Astrocyte (in vitro differentiated cells and primary cell): ENCODE results near the gene TWF2. TPM values are rescaled to one million over a fixed set of nuclear protein-coding genes. Genes with fewer than 3 reads are reported as not detected.

Experiments
- DNase-seq: peaks from one replicate; pipeline ENCODE4 v3.0.0-alpha.2; 2010; ENCODE audit warnings: low read depth
- FAIRE-seq: peaks from 2 replicates; lab custom pipeline; 2011; peaks lifted over from hg19 to GRCh38; lab: Jason Lieb, UNC
- H2AFZ ChIP-seq: 2 replicates; pipeline ENCODE4 v1.6.0; 2012; ENCODE audit warnings: low read depth, low read length, inconsistent platforms
- H3K27ac ChIP-seq: 2 replicates; pipeline ENCODE4 v1.5.1; 2011; ENCODE audit warnings: low read depth, low read length, inconsistent platforms
- H3K27me3 ChIP-seq: 2 replicates; pipeline ENCODE4 v1.6.0; 2011; ENCODE audit warnings: low read length, inconsistent platforms; ENCODE audit not compliant: insufficient read depth
- H3K36me3 ChIP-seq: 2 replicates; pipeline ENCODE4 v1.5.1; 2011; ENCODE audit warnings: low read length, inconsistent platforms; ENCODE audit not compliant: insufficient read depth
- H3K4me1 ChIP-seq: 2 replicates; pipeline ENCODE4 v1.5.1; 2011; ENCODE audit warnings: low read length, inconsistent platforms; ENCODE audit not compliant: insufficient read depth
- H3K4me2 ChIP-seq: 2 replicates; pipeline ENCODE4 v1.6.0; 2012; ENCODE audit warnings: low read length, inconsistent platforms
- H3K4me3 ChIP-seq: 2 replicates; pipeline ENCODE4 v1.5.1; 2011; ENCODE audit warnings: low read depth, mild to moderate bottlenecking, low read length, inconsistent platforms; ENCODE audit not compliant: insufficient read depth
- H3K79me2 ChIP-seq: 2 replicates; pipeline ENCODE4 v1.6.0; 2012; ENCODE audit warnings: mild to moderate bottlenecking, low read length, inconsistent platforms; ENCODE audit not compliant: insufficient read depth
- H3K9ac ChIP-seq: 2 replicates; pipeline ENCODE4 v1.6.0; 2012; ENCODE audit warnings: mild to moderate bottlenecking, low read length, inconsistent platforms
- H3K9me3 ChIP-seq: 2 replicates; pipeline ENCODE4 v1.5.1; 2012; ENCODE audit warnings: low read depth, mild to moderate bottlenecking, low read length, inconsistent platforms; ENCODE audit not compliant: insufficient read depth
- H4K20me1 ChIP-seq: 2 replicates; pipeline ENCODE4 v1.6.0; 2012; ENCODE audit warnings: low read length, inconsistent platforms; ENCODE audit not compliant: insufficient read depth
- H3K27ac Mint-ChIP-seq: one replicate; pipeline ENCODE4 v1.8.0; 2021; ENCODE audit warnings: mild to moderate bottlenecking, mixed read lengths; ENCODE audit not compliant: unreplicated experiment
- H3K27me3 Mint-ChIP-seq: one replicate; pipeline ENCODE4 v1.8.0; 2021; ENCODE audit warnings: low read depth, mixed read lengths; ENCODE audit not compliant: unreplicated experiment
- H3K36me3 Mint-ChIP-seq: one replicate; pipeline ENCODE4 v1.8.0; 2021; ENCODE audit warnings: low read depth, mixed read lengths; ENCODE audit not compliant: unreplicated experiment
- H3K4me1 Mint-ChIP-seq: one replicate; pipeline ENCODE4 v1.8.0; 2021; ENCODE audit warnings: low read depth, mixed read lengths; ENCODE audit not compliant: unreplicated experiment
- H3K4me3 Mint-ChIP-seq: one replicate; pipeline ENCODE4 v1.8.0; 2021; ENCODE audit warnings: mild to moderate bottlenecking, moderate library complexity, mixed read lengths; ENCODE audit not compliant: unreplicated experiment
- H3K9me3 Mint-ChIP-seq: one replicate; pipeline ENCODE4 v1.8.0; 2021; ENCODE audit warnings: mild to moderate bottlenecking, mixed read lengths; ENCODE audit not compliant: unreplicated experiment
- EZH2 ChIP-seq: IDR thresholded peaks from 2 replicates; pipeline ENCODE4 v1.6.1; 2012; ENCODE audit warnings: mild to moderate bottlenecking, low read length, inconsistent platforms; ENCODE audit not compliant: insufficient read depth
- total RNA-seq: library from RNA; stranded (reverse); gene quantifications from 2 replicates; pipeline ENCODE4 v1.2.1, GENCODE V29; 2021
- TF ChIP-seq, protein P1 (sequence below): IDR thresholded peaks from 2 replicates; pipeline ENCODE4 v1.5.1; 2011; ENCODE audit warnings: low read depth, mild to moderate bottlenecking, inconsistent platforms, low read length, moderate library complexity; ENCODE audit not compliant: insufficient read depth

Gene TWF2
- total RNA-seq, 1 donor from 2014 or later: 103 TPM

DNA sequence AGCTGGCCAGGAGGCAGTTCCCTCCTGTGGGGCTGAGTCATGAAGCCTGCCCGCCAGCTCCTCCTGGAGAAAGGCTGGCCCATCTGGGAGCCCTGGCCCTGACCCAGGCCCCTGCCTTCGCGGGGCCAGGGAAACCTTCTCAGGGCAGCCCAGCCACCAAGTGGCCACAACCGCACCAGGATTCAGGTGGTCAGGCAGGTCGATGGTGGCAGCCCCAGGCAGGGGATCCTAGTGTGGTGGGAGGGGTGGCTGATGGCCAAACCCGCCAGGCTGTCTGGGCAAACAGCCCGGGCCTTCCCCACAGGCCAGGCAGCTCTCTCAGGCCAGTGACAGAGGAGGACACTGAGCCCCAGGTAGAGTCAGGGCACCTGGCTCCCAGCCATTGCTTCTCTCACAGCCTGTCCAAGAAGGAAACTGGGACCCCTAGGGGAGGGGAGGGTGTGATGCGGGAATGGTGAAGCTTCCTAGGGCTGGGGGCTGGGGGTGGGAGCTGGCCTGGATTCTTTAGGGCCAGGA lies 1.2 kb downstream of the TWF2 start:
- Histone ChIP-seq H3K9me3 (no peaks in the 10 kb centered on the region), H2AFZ (no peak overlapping the region), H3K4me2 (peak overlapping the region; percentile 92), H3K4me1 (peaks cover 41% of the 10 kb centered on the region), H3K9ac (peak overlapping the region; percentile 88), H3K27ac (peak overlapping the region; percentile 85), H3K4me3 (peak overlapping the region; percentile 83), H3K79me2 (peaks cover 59% of the 10 kb centered on the region), H3K27me3 (no peaks in the 10 kb centered on the region), H4K20me1 (peaks cover 41% of the 10 kb centered on the region), H3K36me3 (peaks cover 2% of the 10 kb centered on the region)
- Mint-ChIP-seq H3K4me1 (peaks cover 30% of the 10 kb centered on the region), H3K4me3 (peak overlapping the region; percentile 99), H3K36me3 (peaks cover 4% of the 10 kb centered on the region), H3K9me3 (peaks cover 3% of the 10 kb centered on the region), H3K27me3 (no peaks in the 10 kb centered on the region), H3K27ac (peak overlapping the region; percentile 94)
- FAIRE-seq (no peak), DNase-seq (peak; percentile 84)
- no peak for TF ChIP-seq EZH2
- TF ChIP-seq, protein P1, sequence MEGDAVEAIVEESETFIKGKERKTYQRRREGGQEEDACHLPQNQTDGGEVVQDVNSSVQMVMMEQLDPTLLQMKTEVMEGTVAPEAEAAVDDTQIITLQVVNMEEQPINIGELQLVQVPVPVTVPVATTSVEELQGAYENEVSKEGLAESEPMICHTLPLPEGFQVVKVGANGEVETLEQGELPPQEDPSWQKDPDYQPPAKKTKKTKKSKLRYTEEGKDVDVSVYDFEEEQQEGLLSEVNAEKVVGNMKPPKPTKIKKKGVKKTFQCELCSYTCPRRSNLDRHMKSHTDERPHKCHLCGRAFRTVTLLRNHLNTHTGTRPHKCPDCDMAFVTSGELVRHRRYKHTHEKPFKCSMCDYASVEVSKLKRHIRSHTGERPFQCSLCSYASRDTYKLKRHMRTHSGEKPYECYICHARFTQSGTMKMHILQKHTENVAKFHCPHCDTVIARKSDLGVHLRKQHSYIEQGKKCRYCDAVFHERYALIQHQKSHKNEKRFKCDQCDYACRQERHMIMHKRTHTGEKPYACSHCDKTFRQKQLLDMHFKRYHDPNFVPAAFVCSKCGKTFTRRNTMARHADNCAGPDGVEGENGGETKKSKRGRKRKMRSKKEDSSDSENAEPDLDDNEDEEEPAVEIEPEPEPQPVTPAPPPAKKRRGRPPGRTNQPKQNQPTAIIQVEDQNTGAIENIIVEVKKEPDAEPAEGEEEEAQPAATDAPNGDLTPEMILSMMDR: no peak

DNA sequence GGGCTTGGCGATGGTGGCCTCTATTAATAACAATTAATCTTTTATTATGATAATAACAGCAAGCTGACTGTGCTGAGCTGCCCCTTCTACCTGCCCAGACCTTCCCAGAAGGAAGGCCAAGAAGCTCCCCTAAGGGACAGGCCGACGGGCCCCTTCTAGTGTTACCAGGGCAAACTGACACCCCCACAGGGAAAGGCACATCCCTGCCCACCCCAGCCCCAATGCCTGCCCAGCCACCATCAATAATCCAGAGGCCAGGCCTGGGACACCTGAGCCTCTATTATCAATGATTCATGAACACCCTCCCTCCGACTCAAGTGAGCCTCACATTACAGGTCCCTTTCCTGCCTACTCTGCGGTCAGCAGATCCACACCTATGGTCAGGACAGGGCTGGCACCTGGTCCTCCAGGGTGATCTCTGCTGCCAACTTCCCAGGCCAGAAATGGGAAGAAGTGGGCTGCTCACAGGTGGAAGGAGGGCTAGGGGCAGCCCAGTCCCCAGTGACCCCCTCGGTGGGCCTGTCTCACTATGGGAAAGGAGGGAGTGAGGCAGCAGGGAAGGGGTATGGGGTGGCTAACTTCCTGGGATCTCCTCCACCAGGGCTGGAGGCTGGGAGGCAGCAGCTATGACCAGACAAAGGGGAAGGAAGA lies 1.8 kb downstream of the TWF2 start:
- peak overlapping the region; percentile 1 for H2AFZ ChIP-seq
- H3K4me1 ChIP-seq: peaks cover 41% of the 10 kb centered on the region
- H3K36me3 ChIP-seq: peaks cover 2% of the 10 kb centered on the region
- H4K20me1 ChIP-seq: peaks cover 47% of the 10 kb centered on the region
- peaks cover 3% of the 10 kb centered on the region for H3K9me3 Mint-ChIP-seq
- peaks cover 63% of the 10 kb centered on the region for H3K79me2 ChIP-seq
- peak overlapping the region; percentile 92 for H3K4me2 ChIP-seq
- DNase-seq (no peak), FAIRE-seq (peak; percentile 67)
- H3K36me3 Mint-ChIP-seq: peaks cover 4% of the 10 kb centered on the region
- peak overlapping the region; percentile 89 for H3K27ac Mint-ChIP-seq
- peak overlapping the region; percentile 88 for H3K9ac ChIP-seq
- no peaks in the 10 kb centered on the region for H3K27me3 Mint-ChIP-seq
- H3K4me3 Mint-ChIP-seq: peak overlapping the region; percentile 99
- peak overlapping the region; percentile 40 for H3K4me3 ChIP-seq
- H3K27me3 ChIP-seq: no peaks in the 10 kb centered on the region
- no peaks in the 10 kb centered on the region for H3K9me3 ChIP-seq
- TF ChIP-seq, protein P1: no peak
- no peak for TF ChIP-seq EZH2
- peaks cover 30% of the 10 kb centered on the region for H3K4me1 Mint-ChIP-seq
- peak overlapping the region; percentile 85 for H3K27ac ChIP-seq

DNA sequence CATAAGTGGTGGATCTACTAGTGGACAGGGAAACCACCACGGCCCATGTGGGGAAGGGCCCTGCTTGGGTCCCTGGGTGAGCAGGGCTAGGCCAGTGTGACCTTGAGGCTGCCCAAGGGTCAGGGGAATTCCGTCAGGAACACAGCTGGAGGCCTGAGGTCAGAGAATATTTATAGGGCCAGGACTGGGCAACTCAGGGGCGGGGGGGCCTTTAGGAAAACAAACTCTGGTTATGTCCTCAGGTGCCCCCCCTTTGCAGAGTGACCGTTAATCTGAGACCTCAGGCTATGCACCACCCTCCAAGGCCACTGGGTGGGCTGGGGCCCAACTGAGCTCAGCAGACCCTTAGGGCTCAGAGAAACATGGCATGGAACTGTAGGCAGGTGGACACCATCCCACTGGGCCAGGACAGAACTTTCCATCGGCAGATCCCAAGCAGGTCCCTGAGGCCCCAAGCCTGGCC lies 2.5 kb downstream of the TWF2 start:
- Histone ChIP-seq H3K9me3 (no peaks in the 10 kb centered on the region), H3K27me3 (no peaks in the 10 kb centered on the region), H3K4me1 (peaks cover 41% of the 10 kb centered on the region), H3K4me3 (peak overlapping the region; percentile 40), H3K9ac (no peak overlapping the region), H3K79me2 (peaks cover 69% of the 10 kb centered on the region), H3K4me2 (peak overlapping the region; percentile 92), H3K27ac (peak overlapping the region; percentile 85), H2AFZ (no peak overlapping the region), H4K20me1 (peaks cover 54% of the 10 kb centered on the region), H3K36me3 (peaks cover 2% of the 10 kb centered on the region)
- Mint-ChIP-seq H3K4me3 (peak overlapping the region; percentile 99), H3K9me3 (no peaks in the 10 kb centered on the region), H3K27me3 (no peaks in the 10 kb centered on the region), H3K4me1 (peaks cover 28% of the 10 kb centered on the region), H3K36me3 (peaks cover 5% of the 10 kb centered on the region), H3K27ac (peak overlapping the region; percentile 62)
- DNase-seq: no peak
- FAIRE-seq: no peak
- TF ChIP-seq, protein P1: no peak
- no peak for TF ChIP-seq EZH2
